ENCODE data around the gene MED13L. TPM values are rescaled to one million over a fixed set of nuclear protein-coding genes. Genes with fewer than 3 reads are reported as not detected.

MED13L gene
- total RNA-seq, result 93.1 and 147 TPM in 2 replicates

DNA sequence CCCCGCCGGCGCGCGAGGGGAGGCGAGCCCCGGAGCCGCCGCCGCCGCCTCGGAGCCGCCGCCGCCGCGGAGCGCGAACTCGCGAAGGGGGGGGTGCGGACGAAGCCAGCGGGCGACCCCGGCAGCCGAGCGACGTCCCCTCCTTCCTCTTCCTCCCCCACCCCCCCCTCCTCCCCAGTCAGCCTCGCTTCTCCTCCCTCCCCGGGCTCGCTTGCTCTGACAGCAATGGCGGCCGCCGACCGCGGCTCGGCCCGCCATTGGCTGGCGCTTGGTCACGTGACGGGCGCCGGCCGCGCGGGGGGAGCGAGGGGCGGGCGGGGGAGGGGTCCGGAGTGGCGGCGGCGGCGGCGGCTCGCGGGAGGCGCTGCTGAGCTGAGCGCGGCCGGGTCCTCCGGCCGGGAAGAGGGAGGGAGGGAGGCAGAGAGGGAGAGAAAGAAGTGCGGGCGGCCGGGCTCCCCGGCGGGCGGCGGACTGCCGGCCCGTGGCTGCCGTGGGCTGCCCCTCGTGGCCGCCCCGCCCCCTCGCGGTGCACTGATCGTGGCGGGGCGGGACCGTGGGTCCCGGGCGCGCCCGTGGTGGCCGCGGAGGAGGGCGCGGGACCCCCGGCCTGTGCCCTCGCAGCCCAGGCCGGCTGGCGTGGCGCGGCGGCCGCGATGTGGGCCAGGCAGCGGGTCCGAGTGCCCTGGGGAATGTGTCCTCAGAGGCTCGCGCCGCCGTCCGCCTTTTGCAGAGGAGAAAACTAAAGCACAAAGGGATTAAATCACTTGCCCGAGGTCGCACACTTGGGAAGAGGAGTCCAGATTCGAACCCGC is at the start of gene MED13L:
Gene MED13L, minus strand, starts transcription at position 227 of the 812 bp plus-strand sequence. CDS start 562 bp downstream, outside the sequence.

All from smooth muscle cell of trachea (primary cell).